CD4-positive, alpha-beta T cell treated with Interleukin-6 at 100 ng/mL for 8 hours (primary cell): Measurements from ENCODE around the gene CAMK1.
"Not testable (repeated sequence)": the region's sequence is repeated elsewhere in the genome, so short reads cannot be mapped to it uniquely, and the experiment has no call there.

Experiments
- DNase-seq: peaks from one replicate; pipeline ENCODE4 v3.0.0-alpha.2; 2020; ENCODE audit warnings: mixed read lengths, low spot score

Gene CAMK1

DNA sequence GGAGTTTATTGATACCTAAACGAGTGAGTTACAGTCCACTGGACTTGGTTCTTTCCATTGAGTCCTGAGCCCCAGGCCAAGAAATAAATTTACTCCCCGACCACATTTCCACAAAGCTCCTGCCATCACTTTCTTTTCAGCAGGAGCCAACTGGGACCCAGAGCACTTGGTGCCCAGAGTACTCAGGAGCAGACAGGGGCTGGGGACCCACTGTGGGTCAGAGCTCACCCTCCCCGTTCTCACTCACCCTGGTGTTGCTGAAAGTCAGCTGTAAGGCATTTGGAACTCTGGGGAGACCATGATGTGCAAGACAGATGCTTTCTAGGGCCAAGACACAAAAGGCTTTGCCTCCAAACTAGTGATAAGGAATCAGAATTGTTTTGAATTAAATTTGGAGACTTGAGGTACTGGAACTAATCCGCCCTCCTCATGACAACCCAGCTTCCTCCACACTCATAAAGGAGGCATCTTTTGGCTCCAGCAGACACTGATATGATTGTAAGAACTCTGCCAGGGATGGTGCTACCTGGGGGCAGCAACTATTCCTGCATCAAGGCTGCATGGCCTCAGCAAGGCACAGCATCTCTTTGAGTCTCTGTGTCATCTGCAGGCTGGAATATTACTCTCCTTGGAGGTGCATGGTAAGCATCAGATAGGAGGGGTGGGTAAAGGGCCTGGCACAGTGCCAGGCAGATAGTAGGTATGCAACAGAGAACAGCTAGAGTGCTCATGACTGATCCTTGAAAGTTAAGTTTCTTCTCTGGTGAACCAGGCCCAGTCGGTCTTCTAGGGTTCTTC lies 7.3 kb upstream of the CAMK1 start:
- DNase-seq = no peak

DNA sequence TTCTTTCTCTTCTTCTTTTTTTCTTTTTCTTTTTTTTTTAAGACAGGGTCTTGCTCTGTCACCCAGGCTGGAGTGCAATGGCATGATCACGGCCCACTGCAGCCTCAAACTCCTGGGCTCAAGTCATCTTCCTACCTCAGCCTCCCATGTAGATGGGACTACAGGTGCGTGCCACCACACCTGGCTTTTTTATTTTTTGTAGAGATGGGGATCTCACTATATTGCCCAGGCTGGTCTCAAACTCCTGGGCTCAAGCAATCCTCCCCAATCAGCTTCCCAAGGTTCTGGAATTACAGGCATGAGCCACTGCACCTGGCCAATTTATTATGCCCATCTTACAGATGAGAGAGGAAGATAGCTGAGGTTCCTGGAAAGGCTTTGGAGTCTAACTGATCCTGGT lies 1.3 kb upstream of the CAMK1 start:
- DNase-seq = not testable (repeated sequence)

DNA sequence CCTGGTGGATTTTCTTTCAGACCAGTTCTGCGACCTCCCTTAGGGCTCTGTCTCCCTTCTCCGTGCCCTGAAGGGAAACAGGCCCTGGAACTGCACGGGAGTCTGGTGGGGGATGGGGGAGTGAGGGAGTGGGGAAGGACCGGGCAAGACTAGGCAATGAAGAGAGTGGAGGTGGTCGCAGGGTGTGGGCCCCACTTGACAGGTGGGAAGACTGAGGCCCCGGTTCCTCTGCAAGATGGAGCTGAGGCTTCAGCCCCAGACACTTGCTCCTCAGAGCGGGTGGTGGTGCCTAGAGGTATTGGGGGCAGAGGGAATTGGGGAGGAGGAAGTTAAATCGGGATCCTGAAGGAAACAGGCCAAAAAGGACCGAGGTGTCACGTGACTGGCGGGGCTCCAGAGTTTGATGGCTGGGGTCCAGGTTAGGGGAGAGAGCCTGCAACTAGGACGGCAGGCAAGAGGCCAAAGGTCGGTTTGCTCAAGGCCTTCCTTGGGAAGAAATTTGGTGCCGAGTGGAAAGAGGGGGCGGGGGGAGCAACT lies 597 bp upstream of the CAMK1 start:
- DNase-seq = no peak

DNA sequence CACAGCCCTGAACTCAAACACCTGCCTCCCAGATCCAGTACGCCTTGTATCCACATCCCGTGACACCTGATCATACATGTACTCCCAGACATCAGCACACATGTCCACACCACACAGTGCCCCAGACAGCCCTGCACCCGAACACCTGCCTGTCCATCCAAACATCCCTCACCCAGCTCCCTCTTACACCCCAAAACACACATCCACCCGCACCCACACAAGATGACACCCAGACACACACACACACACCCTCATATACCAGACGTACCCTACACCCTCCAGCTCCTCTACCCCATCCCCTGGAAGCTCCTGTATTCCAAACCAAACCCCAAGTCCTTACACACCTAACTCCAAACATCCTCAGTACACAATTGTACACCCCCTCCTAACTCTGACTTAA lies 735 bp downstream of the CAMK1 start:
- no peak for DNase-seq

DNA sequence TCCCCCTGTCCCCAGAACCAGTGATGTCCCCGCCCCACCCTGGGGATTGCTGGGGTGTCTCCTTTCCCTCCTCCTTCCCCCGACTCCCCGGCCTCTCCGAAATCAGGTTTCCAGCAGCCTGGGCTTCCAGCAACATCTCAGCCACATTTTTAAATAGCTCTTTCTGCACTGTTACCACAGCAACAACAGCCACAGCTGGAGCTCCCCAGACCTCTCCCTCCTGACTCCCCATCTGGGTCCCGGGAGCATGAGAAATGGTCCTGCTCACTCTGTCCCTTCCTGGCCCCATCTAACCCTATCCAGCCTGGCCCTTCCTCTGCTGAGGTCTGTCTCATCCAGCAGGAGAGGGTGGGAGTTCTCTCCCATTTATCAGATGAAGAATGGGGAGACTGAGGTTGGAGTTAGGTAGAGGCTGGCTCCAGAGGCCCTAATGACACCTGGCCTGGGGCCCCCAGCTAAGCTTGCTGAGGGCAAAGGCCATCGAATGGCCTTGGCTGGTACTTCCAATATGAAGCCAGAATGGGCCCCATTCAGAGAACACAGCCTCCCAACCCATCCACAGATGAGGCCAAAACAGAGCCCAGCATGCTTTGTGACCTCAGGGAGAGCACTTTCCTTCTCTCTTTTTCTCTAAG lies 1.5 kb downstream of the CAMK1 start:
- DNase-seq = no peak

DNA sequence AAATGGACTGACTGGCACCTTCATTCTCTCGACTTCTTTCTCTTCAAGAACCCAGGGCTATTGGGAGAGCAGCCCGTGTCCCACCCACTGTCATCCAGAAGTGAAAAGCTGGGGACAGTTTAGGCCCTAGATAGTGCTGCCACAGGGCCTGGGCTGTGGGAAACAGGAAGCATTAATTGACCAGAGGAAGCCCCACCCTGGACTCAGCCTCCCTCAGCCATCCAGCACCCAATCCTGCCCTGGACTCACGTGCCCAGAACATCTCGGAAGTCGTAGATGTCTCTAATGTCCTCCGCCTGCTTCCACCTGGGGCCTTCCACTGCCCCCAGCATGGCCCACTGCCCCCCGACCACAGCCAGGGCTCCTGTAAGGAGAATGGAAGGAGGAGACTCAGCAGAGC lies 2.3 kb downstream of the CAMK1 start:
- no peak for DNase-seq

DNA sequence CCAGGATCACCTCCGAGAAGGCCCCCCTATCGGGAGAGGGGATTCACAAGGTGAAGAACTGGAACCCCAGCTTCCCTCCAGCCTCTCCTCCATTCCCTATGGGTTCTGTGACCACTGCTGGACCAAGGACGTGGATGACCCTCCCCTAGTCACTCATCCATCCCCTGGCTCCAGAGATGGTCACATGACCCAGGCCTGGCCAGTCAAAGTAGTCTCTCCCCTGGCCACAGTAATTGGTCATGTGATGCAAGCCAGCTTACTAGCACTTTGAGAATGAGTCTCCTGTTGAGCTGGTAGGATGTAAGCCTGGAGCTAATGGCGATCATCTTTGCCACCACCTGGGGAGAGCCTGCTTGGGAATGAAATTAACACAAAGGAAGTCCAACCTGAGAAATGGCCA lies 3.9 kb downstream of the CAMK1 start:
- no peak for DNase-seq

DNA sequence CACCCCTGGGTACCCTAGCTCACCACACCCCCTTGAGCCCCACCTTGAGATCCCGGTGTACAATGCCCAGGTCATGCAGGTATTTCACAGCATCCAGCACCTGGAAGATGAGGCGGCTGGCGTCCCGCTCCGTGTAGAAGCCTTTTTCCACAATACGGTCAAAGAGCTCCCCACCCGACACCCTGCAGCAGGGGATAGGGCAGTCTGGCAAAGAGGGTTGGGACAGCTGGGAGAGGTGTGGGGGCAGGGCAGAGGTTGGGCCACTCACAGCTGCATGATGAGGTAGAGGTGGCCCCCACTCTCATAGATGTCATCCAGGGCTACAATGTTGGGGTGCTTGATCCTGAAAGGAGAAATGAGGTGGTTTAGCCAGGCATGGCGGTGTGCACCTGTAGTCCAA lies 6.9 kb downstream of the CAMK1 start:
- no peak for DNase-seq

DNA sequence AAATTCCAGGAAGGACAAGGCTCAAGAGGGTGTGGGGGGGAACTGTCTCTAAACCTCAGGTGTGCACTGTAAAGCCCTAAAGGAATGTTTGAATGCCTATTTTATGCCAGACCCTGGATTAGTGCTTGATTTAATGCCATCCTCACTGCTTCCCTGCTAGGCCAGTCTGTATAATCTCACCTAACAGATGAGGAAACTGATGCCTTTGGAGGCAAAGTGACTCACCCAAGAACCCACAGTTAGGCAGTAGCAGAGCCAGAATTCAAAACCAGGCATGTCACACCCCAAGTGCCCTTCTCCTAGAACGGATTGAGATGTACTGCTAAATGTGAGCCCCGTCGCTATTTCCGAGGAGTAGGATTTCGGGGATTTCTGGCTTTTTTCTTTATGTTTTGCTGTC lies 7.8 kb downstream of the CAMK1 start:
- no peak for DNase-seq

DNA sequence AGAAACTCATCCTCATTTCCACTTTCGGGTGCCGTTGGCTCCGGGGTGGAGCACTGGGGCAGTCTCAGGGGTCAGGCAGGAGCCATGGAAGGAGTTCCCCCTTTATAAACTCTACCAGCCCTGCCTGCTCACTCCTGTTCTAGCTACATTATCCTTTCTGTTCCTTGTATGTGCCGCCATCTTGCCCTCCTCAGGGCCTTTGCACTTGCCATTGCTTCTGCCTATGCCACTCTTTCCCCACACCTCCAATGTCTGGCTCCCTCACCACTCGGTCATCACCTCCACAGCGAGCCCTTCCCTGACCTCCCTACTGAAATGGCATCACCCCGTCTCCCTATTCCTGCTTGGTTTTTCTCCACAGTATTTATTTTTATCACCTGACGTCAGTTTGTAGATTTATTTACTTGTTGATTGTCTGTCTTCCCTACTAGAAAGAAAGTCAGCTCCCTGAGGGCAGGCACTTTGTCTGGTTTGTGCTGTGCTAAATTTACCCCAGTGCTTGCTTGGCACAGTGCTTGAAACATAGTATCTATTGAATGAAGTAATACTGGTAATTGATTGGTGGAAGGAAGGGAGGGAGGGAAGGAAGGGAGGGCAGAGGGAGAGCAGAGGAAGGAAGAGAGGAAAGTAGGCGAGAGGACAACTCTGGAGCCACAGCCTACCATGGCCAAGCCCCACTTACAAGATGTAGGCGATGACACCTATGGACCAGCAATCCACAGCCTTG lies 8.8 kb downstream of the CAMK1 start:
- no peak for DNase-seq

DNA sequence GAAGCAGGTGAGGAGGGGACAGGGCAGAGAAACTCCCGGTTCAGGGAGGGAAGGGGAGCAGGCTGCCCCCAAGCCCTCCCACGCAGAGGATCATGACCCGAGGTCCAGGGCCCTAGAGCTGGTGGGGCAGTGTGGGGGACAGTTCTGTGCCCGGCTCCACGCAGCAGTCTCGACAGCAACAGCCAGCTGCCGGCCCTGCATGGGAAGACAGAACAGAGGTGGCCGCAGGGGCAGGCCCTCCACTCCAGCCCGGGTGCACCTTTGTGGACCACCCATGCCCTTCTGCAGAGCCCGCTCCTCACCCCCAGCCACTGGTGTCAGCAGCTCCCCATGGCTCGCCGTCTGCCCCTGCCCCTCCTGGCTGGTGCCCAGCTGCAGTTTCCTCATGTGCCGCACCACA lies 12.3 kb downstream of the CAMK1 start:
- no peak for DNase-seq

DNA sequence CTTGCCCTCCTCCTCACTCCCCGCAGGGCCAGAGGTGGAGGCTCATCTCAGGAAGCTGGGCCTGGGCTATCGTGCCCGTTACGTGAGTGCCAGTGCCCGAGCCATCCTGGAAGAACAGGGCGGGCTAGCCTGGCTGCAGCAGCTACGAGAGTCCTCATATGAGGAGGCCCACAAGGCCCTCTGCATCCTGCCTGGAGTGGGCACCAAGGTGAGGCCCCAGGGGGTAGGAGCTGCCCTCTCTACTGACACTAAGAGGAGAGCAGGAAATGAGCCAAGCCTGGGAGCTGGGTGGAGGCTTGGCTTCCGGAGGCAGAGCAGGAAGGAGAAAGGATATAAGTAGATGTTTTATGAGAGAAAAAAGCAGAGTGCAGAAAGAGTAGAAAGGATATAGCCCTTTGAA lies 15.1 kb downstream of the CAMK1 start:
- no peak for DNase-seq

DNA sequence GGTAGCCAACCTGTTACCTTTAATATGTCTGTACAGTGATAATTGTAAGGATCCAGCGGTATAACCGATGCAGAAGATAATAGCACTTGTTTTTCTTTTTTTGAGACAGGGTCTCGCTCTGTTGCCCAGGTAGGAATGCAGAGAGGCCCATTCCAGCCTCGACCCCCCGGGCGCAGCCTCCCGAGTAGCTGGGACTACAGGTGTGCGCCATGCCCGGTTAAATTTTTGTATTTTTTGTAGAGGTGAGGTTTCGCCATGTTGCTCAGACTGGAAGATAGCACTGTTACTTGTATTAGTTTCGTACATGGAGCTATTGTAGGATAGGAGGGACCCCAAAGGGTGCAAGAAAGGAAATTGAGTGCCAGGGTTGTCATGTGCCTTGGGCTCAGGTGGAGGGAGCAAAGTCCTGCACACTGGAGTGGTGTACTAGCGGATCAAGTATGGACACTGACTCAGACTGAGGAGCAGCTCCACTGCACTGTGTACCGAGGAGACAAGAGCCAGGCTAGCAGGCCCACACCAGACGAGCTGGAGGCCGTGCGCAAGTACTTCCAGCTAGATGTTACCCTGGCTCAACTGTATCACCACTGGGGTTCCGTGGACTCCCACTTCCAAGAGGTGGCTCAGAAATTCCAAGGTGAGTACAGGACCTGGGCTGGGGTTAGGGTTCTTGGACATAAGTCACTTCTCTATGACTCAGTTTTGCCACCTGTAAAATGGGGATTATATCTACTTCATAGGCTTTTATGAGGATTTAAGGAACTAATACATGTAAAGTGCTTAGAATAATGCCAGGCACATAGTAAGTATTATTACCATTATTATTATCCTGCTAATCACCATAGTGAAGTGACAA lies 19.0 kb downstream of the CAMK1 start:
- no peak for DNase-seq

DNA sequence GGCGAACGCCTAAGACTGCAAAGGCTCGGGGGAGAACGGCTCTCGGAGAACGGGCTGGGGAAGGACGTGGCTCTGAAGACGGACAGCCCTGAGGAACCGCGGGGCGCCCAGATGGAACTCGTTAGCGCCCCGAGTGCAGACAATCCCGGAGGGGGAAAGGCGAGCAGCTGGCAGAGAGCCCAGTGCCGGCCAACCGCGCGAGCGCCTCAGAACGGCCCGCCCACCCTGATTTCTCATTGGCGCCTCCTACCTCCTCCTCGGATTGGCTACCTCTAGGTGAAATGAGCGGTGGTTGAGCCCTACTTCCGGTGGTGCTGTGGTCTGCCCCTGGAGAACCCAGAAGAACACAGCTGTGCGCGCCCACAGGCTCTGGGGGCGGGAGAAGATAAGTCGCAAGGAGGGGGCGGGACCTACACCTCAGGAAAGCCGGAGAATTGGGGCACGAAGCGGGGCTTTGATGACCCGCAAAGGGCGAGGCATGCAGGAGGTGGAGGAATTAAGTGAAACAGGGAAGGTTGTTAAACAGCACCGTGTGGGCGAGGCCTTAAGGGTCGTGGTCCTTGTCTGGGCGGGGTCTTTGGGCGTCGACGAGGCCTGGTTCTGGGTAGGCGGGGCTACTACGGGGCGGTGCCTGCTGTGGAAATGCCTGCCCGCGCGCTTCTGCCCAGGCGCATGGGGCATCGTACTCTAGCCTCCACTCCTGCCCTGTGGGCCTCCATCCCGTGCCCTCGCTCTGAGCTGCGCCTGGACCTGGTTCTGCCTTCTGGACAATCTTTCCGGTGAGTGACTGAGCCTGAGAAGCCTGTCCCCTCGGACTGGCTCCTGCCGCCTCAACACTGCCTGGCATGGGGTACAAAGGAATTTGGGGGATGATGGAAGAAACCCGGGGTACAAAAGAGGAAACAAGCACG lies 19.8 kb downstream of the CAMK1 start, which contains the start of gene OGG1:
TSS of gene OGG1 (plus strand) at position 308 of the 911 bp plus-strand sequence. CDS start at position 643, 335 bp downstream.
- DNase-seq = peak; percentile 96

DNA sequence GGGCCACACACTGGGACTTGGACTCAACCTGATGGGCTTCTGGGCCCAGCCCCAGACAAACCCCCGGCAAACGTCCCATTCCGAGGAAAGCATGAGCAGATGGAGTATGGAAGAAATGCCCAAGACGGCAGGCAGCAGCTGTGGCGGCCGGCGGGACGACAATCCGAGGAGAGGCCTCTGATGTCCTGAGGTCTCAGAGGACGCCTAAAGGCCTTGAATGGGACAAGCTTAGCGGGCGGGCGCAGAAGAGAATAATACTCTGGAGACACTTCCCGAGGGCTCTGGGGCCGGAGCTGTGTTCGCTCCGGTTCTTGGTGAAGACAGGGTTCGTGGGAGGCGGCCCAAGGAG lies 20.5 kb downstream of the CAMK1 start:
- no peak for DNase-seq

DNA sequence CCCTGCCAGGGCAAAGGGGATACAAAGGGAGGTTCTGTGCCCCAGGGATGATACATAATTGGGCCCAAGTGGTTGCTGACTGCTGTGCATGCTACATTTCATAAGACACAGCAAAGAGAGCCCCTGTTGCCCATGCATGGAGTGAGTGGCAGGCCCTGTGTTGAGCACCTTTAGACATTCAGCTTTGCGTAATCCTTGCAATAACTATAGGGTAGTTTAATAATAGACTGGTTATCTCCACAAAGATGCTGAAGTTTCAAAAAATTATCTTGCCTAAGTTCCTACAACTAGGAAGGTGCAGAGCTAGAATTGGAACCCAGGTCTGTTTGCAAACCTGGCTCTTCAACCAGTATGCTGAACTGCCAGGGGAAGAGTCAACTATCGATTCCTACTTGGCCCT lies 21.7 kb downstream of the CAMK1 start:
- DNase-seq = no peak

DNA sequence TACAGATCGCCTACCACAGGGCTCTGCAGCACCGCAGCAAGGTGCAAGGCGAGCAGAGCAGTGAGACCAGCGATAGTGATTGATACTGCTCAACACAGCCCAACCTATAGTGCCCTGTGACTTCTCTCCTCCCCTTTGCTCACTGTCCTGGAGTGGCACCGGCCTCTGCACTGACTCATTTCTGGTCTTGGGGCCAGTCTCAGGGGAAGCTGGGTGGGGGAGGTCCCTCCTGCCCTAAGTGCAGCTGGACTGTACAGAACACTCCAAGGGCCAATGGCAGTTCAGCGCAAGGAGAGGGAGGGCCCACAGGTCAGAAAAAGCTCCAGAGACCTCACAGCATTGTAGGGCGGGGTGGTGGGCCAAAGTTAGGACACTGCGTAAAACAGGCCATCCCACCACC lies 22.5 kb downstream of the CAMK1 start:
- no peak for DNase-seq

DNA sequence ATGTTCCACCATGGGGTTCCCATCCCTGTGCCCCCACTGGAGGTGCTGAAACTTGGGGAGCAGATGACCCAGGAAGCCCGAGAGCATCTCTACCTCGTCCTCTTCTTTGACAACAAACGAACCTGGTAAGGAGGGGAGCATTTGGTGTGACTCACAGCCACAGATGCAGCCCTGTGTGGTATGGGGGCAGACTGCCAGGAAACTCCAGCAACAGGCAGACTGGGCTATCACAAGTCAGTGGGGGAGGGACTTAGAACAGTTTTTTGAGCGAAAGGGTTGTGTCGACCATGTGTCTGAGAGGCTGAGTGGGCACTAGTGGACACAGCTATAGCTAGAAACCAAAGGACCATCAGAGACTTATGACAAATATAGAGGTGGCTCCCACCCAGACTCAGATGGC lies 23.4 kb downstream of the CAMK1 start:
- DNase-seq = no peak

DNA sequence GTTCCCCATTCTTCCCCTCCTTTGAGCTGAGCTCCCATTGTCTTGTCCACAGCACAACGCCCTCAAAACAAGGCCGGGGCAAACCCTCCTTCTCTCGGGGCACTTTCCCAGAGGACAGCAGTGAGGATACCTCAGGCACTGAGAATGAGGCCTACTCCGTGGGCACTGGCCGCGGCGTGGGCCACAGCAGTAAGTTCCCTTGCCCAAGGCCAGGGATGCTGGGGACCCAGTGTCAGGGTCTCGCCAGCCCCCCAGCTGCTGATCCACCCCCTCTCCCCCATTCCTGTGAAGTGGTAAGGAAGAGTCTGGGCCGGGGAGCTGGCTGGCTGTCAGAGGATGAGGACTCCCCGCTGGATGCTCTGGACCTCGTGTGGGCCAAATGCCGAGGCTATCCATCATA lies 24.2 kb downstream of the CAMK1 start:
- DNase-seq = no peak

DNA sequence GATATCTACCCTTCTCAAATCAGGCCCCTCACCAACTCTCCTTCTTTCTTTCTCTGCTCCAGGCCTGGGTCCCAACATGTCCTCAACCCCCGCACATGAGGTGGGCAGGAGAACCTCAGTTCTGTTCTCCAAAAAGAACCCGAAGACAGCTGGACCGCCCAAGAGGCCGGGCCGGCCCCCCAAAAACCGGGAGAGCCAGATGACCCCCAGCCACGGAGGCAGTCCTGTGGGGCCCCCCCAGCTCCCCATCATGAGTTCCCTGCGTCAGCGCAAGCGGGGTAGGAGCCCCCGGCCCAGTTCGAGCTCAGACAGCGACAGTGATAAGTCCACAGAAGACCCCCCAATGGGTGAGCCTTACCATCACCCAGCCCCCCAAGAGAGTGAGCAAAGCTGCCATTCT lies 25.6 kb downstream of the CAMK1 start:
- no peak for DNase-seq

DNA sequence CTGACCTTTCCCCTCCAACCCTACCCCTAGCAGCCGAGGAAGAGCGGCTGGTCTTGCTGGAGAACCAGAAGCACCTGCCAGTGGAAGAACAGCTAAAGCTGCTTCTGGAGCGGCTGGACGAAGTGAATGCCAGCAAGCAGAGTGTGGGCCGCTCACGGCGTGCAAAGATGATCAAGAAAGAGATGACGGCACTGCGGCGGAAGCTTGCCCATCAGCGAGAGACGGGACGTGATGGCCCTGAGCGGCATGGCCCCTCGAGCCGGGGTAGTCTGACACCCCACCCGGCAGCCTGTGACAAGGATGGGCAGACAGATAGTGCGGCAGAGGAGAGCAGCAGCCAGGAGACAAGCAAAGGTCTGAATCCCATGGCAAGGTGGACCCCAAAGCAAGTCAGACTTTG lies 26.2 kb downstream of the CAMK1 start:
- DNase-seq = no peak
